Measurements from ENCODE around the gene STMN1. TPM values are rescaled to one million over a fixed set of nuclear protein-coding genes. Genes with fewer than 3 reads are reported as not detected.

Gene STMN1
- total RNA-seq, 4 donors from 2014 or later = 19.0 to 26.5 (median 24.0) TPM

GRCh38 chr1:25878690-25879089 lies 27.5 kb downstream of the STMN1 start:
- intact Hi-C loops (cut with DNase I; ENCODE audit: low total_unique reads) = no loop called here
- H3K4me3 ChIP-seq (ENCODE audit: low read depth, poor library complexity, severe bottlenecking) = no peak overlapping the region
- 60 to 70% methylated on average over 5 of the region's 5 CpGs for whole genome bisulfite sequencing, 2 donors
- no peak for TF ChIP-seq POLR2A (IDR thresholded peaks at IDR 0.05)
- TF ChIP-seq CTCF (IDR thresholded peaks at IDR 0.05) = no peak
- no peak for DNase-seq (ENCODE audit: low spot score in 2 of 2)

- 56 to 68% methylated on average over 2 of the region's 2 CpGs for WGBS, 2 donors
- no peak for DNase-seq (ENCODE audit: low spot score in 2 of 2)
- no peak for TF ChIP-seq CTCF (IDR thresholded peaks at IDR 0.05)
- no peak overlapping the region for H3K4me3 ChIP-seq (ENCODE audit: low read depth, poor library complexity, severe bottlenecking)
- intact Hi-C loops (cut with DNase I; ENCODE audit: low total_unique reads) = no loop called here
Measured at GRCh38 chr1:25877155-25877554, 29.1 kb downstream of the STMN1 start.

- intact Hi-C loops (cut with DNase I; ENCODE audit: low total_unique reads) = no loop called here
- H3K4me3 ChIP-seq (ENCODE audit: low read depth, poor library complexity, severe bottlenecking) = no peak overlapping the region
- TF ChIP-seq CTCF (IDR thresholded peaks at IDR 0.05) (no peak), POLR2A (IDR thresholded peaks at IDR 0.05) (no peak)
- DNase-seq (ENCODE audit: low spot score in 2 of 2) = no peak
- 39 to 62% methylated on average over 2 of the region's 2 CpGs for WGBS, 2 donors
Measured at GRCh38 chr1:25876693-25877077, 29.5 kb downstream of the STMN1 start.

DNA sequence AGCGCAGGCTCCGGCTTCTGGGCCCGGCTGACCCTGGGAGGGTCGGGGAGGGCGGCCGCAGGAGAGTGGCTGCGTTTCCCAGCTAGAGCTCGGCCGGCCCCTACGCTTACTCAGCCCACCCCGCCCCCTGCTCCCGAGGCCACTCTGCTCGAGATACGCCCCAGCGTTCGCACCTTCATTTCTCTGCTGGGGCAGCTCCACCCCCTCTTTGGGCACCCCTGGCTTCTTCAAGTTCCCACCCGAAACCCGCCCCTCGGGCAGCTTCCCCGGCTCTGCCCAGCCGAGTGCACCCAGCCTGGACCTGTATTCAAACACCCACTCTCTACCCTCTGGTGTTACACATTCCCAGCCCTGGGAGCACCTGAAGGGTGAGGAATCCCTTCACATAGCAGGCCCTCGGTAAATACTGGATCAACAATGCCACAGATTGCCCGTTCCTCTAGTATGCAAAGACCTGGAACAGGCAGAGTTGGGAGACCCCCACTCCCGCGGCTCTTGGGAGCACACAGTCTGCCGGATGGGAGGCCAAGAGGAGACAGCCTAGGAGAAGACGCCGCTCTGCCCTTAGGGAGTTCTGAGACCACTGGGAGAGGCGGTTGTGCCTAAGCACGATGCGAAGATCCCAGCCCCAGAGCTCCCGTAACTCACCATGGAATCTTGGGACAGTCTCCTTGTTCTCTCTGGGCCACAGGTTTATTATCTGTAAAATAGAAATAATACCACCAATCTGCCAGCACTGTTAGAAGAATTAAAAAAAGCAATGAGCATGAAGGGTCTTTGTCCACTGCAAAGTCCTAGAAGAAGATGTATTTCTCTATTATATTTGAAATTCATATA lies 30.1 kb downstream of the STMN1 start:
- intact Hi-C loops (cut with DNase I; ENCODE audit: low total_unique reads) = no loop called here
- DNase-seq (ENCODE audit: low spot score in 2 of 2) = peak in 1 of 2 donors; percentile 91
- 25 to 36% methylated on average over 20 to 27 of the region's 32 CpGs for WGBS, 2 donors
- TF ChIP-seq CTCF (IDR thresholded peaks at IDR 0.05) = no peak
- peak overlapping the region; percentile 62 for H3K4me3 ChIP-seq (ENCODE audit: low read depth, poor library complexity, severe bottlenecking)

GRCh38 chr1:25875154-25875855 lies 30.9 kb downstream of the STMN1 start, which contains the start of gene PAQR7:
PAQR7 (minus strand) TSS chr1:25875708; CDS start chr1:25863839, 11,869 bp downstream.
- TF ChIP-seq POLR2A (IDR thresholded peaks at IDR 0.05) = no peak
- WGBS, 2 donors = 0 to 2% methylated on average over 33 to 48 of the region's 75 CpGs
- intact Hi-C loops (cut with DNase I; ENCODE audit: low total_unique reads) = no loop called here

GRCh38 chr1:25874635-25875153 lies 31.5 kb downstream of the STMN1 start:
- 23 to 29% methylated on average over 8 of the region's 8 CpGs for WGBS, 2 donors
- DNase-seq (ENCODE audit: low spot score in 2 of 2) = no peak
- H3K4me3 ChIP-seq (ENCODE audit: low read depth, poor library complexity, severe bottlenecking) = peak overlapping the region; percentile 62
- TF ChIP-seq POLR2A (IDR thresholded peaks at IDR 0.05) = no peak
- no peak for TF ChIP-seq CTCF (IDR thresholded peaks at IDR 0.05)
- intact Hi-C loops (cut with DNase I; ENCODE audit: low total_unique reads) = no loop called here

More at GRCh38 chr1:25875154-25875855, 30.9 kb downstream of the STMN1 start, which contains the start of gene PAQR7:
- DNase-seq (ENCODE audit: low spot score in 2 of 2) = peak; percentile 51 to 91
- peak within 1 kb of the TSS; percentile 62 for H3K4me3 ChIP-seq (ENCODE audit: low read depth, poor library complexity, severe bottlenecking)

All from lower leg skin (tissue), 4 donors.